Fibroblast of skin of left biceps (primary cell): ENCODE results near the gene EEF1A2.

Source experiments
- DNase-seq, 2 experiments: peaks; one replicate each; pipeline ENCODE4 v3.0.0-alpha.2; 2013; ENCODE audit warnings: low read depth in 2 of 2

The EEF1A2 gene

DNA sequence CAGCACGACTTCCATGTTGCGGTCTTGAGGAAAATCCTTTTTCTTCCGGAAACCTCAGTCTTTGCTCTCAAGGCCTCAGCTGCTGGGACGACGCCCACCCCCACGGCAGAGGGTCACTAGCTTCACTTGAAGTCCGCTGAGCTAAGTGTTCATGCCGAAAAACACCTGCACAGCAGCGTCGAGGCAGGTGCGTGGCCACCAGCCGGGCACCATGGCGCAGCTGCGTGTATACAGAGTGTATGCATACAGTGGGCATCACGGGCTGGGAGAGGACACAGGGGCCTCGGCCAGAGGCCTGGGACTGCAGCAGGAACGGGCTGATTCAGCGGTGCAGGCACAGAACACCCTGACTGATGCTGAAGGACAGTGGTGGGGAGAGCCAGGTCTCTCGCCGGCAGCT, 46.5 kb downstream of the EEF1A2 start:
- no peak for DNase-seq

DNA sequence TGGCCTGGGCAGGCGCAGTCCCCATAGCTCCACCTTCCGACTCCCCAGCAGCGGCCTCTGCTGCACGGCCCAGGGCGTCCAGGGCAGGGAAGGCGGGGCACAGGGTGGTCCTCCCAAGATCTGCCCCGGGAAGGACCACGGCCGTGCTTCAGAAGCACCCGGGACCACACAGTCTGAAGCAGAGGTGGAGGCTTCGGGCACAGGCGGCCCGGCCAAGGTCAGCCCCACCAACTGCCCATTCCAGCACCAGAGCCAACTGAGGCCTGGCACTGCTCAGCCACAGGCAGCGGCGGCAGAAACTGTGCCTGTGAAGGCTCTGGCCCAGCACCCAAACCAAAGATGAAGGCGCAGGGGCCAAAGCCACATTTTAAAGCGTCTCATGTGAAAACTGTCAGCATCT, 47.1 kb downstream of the EEF1A2 start:
- no peak for DNase-seq

DNA sequence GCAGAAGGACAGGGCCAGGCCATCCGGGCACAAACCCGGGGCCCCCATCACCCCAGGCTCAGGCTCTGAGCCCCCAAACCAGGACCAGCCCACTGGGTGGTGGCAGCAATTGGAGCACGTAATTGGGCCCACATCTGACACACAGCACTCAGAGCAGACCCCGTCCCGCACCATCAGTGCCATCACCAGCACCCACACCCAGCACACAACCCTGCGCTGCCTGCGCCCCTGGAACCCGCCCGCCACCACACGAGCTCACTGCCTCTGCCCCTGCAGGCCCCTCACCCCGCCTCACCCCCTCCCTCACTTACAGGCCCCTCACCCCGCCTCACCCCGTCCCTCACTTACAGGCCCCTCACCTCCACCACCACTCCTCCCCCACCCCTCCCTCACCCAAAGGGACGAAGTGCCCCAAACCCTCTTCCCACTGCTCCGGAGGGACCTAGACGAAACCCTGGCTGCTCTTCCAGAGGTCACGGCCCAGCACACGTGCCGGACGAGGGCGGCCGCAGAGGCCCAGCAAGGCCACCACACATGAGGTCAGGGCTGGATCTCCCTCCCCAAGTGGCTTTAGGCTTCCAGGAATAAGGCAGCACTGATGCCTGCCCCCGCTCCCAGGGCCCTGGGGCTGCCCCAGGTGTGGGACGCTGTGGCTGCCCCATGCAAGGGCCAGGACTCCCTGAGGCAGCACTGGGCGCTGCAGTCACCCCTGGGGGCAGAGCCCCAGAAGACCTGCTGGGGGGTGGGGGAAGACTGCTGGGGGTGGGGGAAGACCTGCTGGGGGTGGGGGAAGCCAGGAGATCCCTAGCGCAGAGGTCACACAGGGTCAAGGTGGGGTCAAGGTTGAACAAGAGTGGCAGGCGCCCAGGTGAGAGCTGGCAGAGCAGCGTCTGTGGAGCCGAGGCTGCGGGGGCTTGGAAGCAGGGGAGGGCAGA, 48.8 kb downstream of the EEF1A2 start:
- no peak for DNase-seq

DNA sequence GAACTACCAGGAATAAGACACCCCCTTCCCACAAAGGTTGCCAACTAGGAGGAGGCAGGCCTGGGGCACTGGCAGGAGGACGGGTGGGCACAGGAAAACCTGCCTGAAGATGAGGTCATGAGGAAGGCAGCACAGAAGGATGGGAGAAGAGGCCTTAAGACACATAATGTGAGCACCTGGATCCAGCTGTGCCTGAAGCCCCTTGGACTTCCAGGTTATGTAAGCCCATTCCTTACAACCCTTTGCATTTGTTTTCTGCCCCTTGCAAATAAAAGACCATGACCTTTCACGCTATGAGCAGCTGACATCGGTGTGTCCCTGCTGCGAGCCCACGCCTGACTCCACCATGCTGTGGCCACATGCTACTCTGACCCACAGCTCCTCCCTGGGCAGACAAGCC, 49.9 kb downstream of the EEF1A2 start:
- DNase-seq, result no peak

DNA sequence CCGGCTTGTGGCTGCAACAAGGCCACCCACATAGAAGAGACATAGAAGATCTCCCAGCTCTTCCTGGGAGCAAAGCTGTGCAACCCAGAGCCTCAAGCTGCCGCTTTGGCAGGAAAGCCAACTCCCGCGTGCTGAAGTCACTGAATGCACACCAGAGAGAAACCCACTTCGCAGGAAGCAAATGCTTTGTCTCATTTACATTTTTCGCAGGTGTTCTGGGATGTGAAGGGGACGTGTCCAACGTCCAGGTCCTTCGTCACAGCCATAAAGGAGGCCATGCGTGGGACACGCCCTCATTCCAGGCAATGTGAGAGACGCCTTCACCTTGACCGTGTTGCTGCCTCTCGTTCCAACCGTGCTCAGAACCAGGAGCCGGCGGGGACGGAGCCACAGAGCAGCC, 50.9 kb downstream of the EEF1A2 start:
- no peak for DNase-seq

DNA sequence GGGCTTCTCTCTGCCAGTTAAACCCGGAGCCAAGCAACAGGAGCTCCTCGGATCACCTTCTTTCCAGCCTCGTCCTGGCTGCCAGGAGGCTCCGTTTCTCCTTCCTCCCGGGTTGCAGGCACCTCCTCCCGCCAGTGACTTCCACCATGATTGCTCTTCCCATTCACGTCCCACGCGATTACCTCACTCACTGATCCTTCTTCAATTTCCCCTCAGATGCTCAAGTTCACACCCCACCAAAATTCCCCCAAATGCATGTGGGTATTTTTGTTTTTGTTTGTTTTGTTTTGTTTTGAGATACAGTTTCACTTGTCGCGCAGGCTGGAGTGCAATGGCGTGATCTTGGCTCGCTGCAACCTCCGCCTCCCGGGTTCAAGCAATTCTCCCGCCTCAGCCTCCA, 51.6 kb downstream of the EEF1A2 start:
- DNase-seq, result no peak

GRCh38 chr20:63446216-63447024, 52.5 kb downstream of the EEF1A2 start:
- DNase-seq, result no peak

GRCh38 chr20:63445075-63445734, 53.7 kb downstream of the EEF1A2 start:
- no peak for DNase-seq

- no peak for DNase-seq
Observed at GRCh38 chr20:63444548-63444947, 54.3 kb downstream of the EEF1A2 start.

DNA sequence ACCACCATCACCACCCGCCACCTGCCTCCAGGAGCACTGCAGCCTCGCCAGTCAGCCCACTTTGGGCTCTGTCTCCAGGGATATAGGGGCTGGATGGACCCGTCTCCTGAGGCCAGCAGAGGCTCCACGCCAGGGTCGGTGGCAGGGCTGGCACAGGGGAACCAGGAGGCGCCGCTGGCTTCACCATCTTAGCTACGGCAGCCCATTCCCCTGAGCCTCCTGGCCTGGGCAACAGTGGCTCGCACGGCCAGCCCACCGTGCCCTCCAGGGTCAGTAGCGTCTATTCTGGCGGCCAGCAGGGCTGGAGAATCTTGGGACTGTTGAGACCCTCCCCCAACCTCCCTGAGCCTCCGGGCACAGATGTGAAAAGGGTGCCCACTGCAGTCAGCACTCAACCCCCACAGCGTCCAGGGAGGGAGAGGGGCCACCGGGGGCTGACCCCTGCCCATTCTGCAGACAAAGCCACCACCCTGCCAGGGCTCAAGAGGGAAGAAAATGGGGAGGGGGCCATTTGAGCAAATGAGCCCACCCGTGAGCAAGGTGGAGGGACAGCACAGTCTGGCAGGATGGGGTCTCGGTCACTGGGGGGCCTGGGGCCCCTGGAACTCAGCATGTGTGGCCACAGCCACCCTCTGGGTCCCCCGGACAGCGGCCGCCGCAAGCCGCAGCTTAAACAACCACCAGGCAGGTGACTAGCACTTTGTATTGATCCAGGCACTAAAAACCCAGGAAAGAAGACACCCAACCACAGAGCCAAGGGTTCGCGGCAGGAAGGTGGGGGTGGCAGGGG, 55.1 kb downstream of the EEF1A2 start:
- no peak for DNase-seq

- DNase-seq, result no peak
Observed at GRCh38 chr20:63442100-63442493, 56.8 kb downstream of the EEF1A2 start.

DNA sequence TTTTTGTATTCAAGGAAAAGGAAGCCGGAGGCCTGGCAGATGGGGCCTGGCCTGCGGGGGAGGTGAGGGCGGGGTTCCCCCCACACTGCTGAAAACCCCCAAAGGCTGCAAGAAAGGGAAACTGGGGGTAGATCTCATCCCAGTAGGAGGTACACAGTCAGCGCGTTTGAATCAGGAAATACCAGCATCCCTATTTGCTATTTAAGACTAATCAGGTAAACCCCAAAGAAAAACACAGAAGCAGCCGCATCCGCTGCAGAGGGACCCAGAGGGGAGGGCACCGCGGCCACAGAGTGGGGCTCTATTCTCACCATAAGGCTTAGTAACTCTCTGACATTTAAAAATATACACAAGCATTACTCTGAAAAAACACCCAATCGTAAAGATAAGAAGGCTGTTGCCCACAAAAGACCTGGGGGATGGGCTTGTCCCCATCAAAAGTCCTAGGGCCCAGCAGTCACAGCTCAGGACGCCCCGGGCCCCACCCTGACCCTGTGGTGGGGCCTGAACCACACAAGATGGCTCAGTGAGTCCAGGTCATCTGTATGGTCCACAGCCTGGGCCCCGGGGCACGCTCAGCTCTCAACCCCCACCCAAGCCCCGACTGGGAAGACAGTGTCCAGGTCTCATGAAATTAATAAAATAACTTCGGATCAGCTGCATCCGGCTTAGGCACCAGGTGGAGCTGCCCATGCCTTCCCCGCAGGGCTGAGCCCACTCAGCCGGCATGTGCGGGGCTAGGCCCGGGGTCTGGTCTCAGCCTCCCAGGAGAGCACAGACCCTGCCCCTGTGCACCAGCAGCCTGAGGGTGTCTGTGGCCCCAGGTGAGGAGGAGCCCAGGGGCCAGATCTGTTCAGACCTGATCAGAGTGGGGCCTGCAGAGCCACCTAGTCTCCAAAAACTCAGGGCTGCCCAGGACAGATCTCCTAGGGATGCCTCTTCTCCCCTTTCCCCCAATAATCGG, 57.5 kb downstream of the EEF1A2 start:
- no peak for DNase-seq

GRCh38 chr20:63440366-63440955, 58.4 kb downstream of the EEF1A2 start:
- DNase-seq, result no peak

- no peak for DNase-seq
Observed at GRCh38 chr20:63439866-63440265, 59.0 kb downstream of the EEF1A2 start.

GRCh38 chr20:63438121-63438520, 60.8 kb downstream of the EEF1A2 start:
- no peak for DNase-seq
